IMR-90 (cell line): ENCODE data around the gene KLKB1. TPM values are rescaled to one million over a fixed set of nuclear protein-coding genes. Genes with fewer than 3 reads are reported as not detected.
A peak's percentile ranks its signal among the peaks of the same experiment; 100 is the strongest.

Experiments
- ATAC-seq: fragments of 200-7000 bp; cut with Tn5 transposase; 2 replicates; pipeline ENCODE4 v1.9.1; 2020; ENCODE audit warnings: low read depth, mild to moderate bottlenecking, moderate library complexity
- Bru-seq: library from RNA; stranded (reverse); fragments of 400-500 nt; gene quantifications from one replicate; lab custom pipeline; 2021; lab: Mats Ljungman, UMichigan
- BruChase-seq, 2 experiments: library from RNA; stranded (reverse); fragments of 400-500 nt; gene quantifications; one replicate each; lab custom pipeline; 2021; lab: Mats Ljungman, UMichigan
- BruUV-seq: library from RNA; stranded (reverse); fragments of 400-500 nt; replicated peaks from 2 replicates; lab custom pipeline; 2021; lab: Mats Ljungman, UMichigan
- CTCF ChIA-PET: fragments of 300-600 bp; formaldehyde crosslinking; extraction: SDS; loops from one replicate; lab custom pipeline; 2021; ENCODE audit warnings: antibody characterized with exemption; lab: Yijun Ruan, JAX
- POLR2A ChIA-PET: fragments of 300-600 bp; sonication (Branson Sonifier 250); formaldehyde crosslinking; loops from one replicate; lab custom pipeline; 2022; ENCODE audit warnings: antibody characterized with exemption; ENCODE audit not compliant: unreplicated experiment; lab: Charles Lee
- DNase-seq: peaks from one replicate; pipeline ENCODE4 v3.0.0; 2013
- H2AFZ ChIP-seq: replicated peaks from 2 replicates; pipeline ENCODE3; 2013; ENCODE audit warnings: low read length, mild to moderate bottlenecking; ENCODE audit not compliant: poor library complexity
- H2AK5ac ChIP-seq: 2 replicates; pipeline ENCODE4 v1.6.1; 2013; ENCODE audit warnings: low read depth, low read length, inconsistent platforms
- H2AK9ac ChIP-seq: replicated peaks from 2 replicates; pipeline ENCODE3; 2013; ENCODE audit warnings: mild to moderate bottlenecking, low read depth, low read length, moderate library complexity; ENCODE audit not compliant: poor library complexity
- H2BK120ac ChIP-seq: 2 replicates; pipeline ENCODE4 v1.6.1; 2013; ENCODE audit warnings: low read depth, low read length, inconsistent platforms
- H2BK15ac ChIP-seq: 3 replicates; pipeline ENCODE4 v1.6.1; 2013; ENCODE audit warnings: low read depth, low read length, inconsistent platforms
- H2BK20ac ChIP-seq: 2 replicates; pipeline ENCODE4 v1.6.1; 2013; ENCODE audit warnings: low read depth, mild to moderate bottlenecking, inconsistent platforms, low read length, moderate library complexity
- H2BK5ac ChIP-seq: 2 replicates; pipeline ENCODE4 v1.6.1; 2013; ENCODE audit warnings: mild to moderate bottlenecking, low read depth, low read length, inconsistent platforms; ENCODE audit not compliant: poor library complexity, severe bottlenecking
- H3K14ac ChIP-seq: replicated peaks from 2 replicates; pipeline ENCODE4 v1.6.1; 2013; ENCODE audit warnings: low read depth, low read length, inconsistent platforms
- H3K18ac ChIP-seq: 2 replicates; pipeline ENCODE4 v1.6.1; 2013; ENCODE audit warnings: low read depth, low read length, control low read depth
- H3K23ac ChIP-seq: 2 replicates; pipeline ENCODE4 v1.6.1; 2013; ENCODE audit warnings: low read depth, low read length, inconsistent platforms
- H3K27ac ChIP-seq: 2 replicates; pipeline ENCODE4 v1.5.1; 2013; ENCODE audit warnings: mild to moderate bottlenecking, control low read depth, low read length; ENCODE audit not compliant: insufficient read depth
- H3K27me3 ChIP-seq: 2 replicates; pipeline ENCODE4 v1.6.1; 2013; ENCODE audit warnings: low read length; ENCODE audit not compliant: control insufficient read depth, insufficient read depth
- H3K36me3 ChIP-seq: 2 replicates; pipeline ENCODE4 v1.6.1; 2013; ENCODE audit warnings: low read length, mixed read lengths; ENCODE audit not compliant: control insufficient read depth, insufficient read depth
- H3K4ac ChIP-seq: 2 replicates; pipeline ENCODE4 v1.6.1; 2013; ENCODE audit warnings: low read depth, low read length, inconsistent platforms
- H3K4me1 ChIP-seq: 2 replicates; pipeline ENCODE4 v1.6.1; 2013; ENCODE audit warnings: low read length, mixed read lengths; ENCODE audit not compliant: control insufficient read depth, insufficient read depth
- H3K4me2 ChIP-seq: 2 replicates; pipeline ENCODE4 v1.6.1; 2013; ENCODE audit warnings: low read depth, mild to moderate bottlenecking, control low read depth, low read length, moderate library complexity
- H3K4me3 ChIP-seq: 2 replicates; pipeline ENCODE4 v1.5.1; 2013; ENCODE audit warnings: low read depth, mild to moderate bottlenecking, control low read depth, low read length, moderate library complexity; ENCODE audit not compliant: insufficient read depth
- H3K56ac ChIP-seq: 2 replicates; pipeline ENCODE4 v1.6.1; 2013; ENCODE audit warnings: low read length, inconsistent platforms; ENCODE audit not compliant: insufficient read depth; ENCODE audit errors: extremely low read depth
- H3K79me1 ChIP-seq, 2 experiments: 2 replicates each; pipeline ENCODE4 v1.6.1; 2013; ENCODE audit warnings: low read length in 2 of 2, inconsistent platforms in 1 of 2, low read depth in 1 of 2
- H3K9ac ChIP-seq: 2 replicates; pipeline ENCODE4 v1.6.1; 2013; ENCODE audit warnings: low read depth, low read length, control low read depth
- H3K9me1 ChIP-seq: 2 replicates; pipeline ENCODE4 v1.6.1; 2013; ENCODE audit warnings: low read length, inconsistent platforms; ENCODE audit not compliant: insufficient read depth
- H3K9me3 ChIP-seq: 2 replicates; pipeline ENCODE4 v1.6.1; 2013; ENCODE audit warnings: low read length; ENCODE audit not compliant: control insufficient read depth, insufficient read depth
- H4K20me1 ChIP-seq: 2 replicates; pipeline ENCODE4 v1.6.1; 2013; ENCODE audit warnings: low read length, inconsistent platforms; ENCODE audit not compliant: insufficient read depth
- H4K5ac ChIP-seq: 2 replicates; pipeline ENCODE4 v1.6.1; 2013; ENCODE audit warnings: mild to moderate bottlenecking, low read depth, low read length, control low read depth
- H4K8ac ChIP-seq, 2 experiments: 2 replicates each; pipeline ENCODE4 v1.6.1; 2013; ENCODE audit warnings: low read depth in 2 of 2, low read length in 2 of 2, control low read depth in 1 of 2, inconsistent platforms in 1 of 2
- H4K91ac ChIP-seq: 2 replicates; pipeline ENCODE4 v1.6.1; 2013; ENCODE audit warnings: low read depth, low read length, inconsistent platforms; ENCODE audit not compliant: insufficient read depth
- CHD1 ChIP-seq: IDR thresholded peaks from 2 replicates; pipeline ENCODE4 v1.6.1; 2012; ENCODE audit warnings: low read depth, low read length, improper control_type of control experiment
- ELK1 ChIP-seq: fragments of 150-350 bp; IDR thresholded peaks from 2 replicates; pipeline ENCODE4 v1.6.1; 2016; ENCODE audit warnings: low read depth, mild to moderate bottlenecking, low read length, moderate library complexity, borderline replicate concordance
- FOS ChIP-seq: fragments of 150-350 bp; IDR thresholded peaks from 2 replicates; pipeline ENCODE4 v1.6.1; 2016; ENCODE audit warnings: low read depth, low read length
- MAFK ChIP-seq: IDR thresholded peaks from 2 replicates; pipeline ENCODE4 v1.6.1; 2012; ENCODE audit warnings: low read depth, low read length, improper control_type of control experiment
- MAZ ChIP-seq: IDR thresholded peaks from 2 replicates; pipeline ENCODE4 v1.6.1; 2012; ENCODE audit warnings: low read depth, mild to moderate bottlenecking, low read length, improper control_type of control experiment, moderate library complexity, borderline replicate concordance
- MXI1 ChIP-seq: IDR thresholded peaks from 2 replicates; pipeline ENCODE4 v1.6.1; 2012; ENCODE audit warnings: low read depth, mild to moderate bottlenecking, low read length, moderate library complexity, borderline replicate concordance
- NFE2L2 ChIP-seq: fragments of 150-350 bp; IDR thresholded peaks from 2 replicates; pipeline ENCODE4 v1.6.1; 2016; ENCODE audit warnings: low read depth, mild to moderate bottlenecking, low read length
- RAD21 ChIP-seq: IDR thresholded peaks from 2 replicates; pipeline ENCODE4 v1.6.1; 2012; ENCODE audit warnings: low read length, improper control_type of control experiment
- RCOR1 ChIP-seq: IDR thresholded peaks from 2 replicates; pipeline ENCODE4 v1.6.1; 2012; ENCODE audit warnings: mild to moderate bottlenecking, low read length, improper control_type of control experiment; ENCODE audit not compliant: insufficient replicate concordance
- RFX5 ChIP-seq: IDR thresholded peaks from 2 replicates; pipeline ENCODE4 v1.8.0; 2012; ENCODE audit warnings: low read depth, mild to moderate bottlenecking, low read length, moderate library complexity
- WGBS, 2 experiments: methylation state at CpG; one replicate each; pipeline versions ENCODE4 v1.1.5 to v1.1.7; 2013; ENCODE audit warnings: missing lambda C conversion rate in 2 of 2; ENCODE audit not compliant: insufficient read length in 1 of 2; ENCODE audit errors: extremely low coverage in 2 of 2; 5-methylcytosine and 5-hydroxymethylcytosine counted together
- dilution Hi-C: fragments of 300-500 bp; cut with HindIII; formaldehyde crosslinking; loops from one replicate; pipeline ENCODE4 v1.14.3; 2018; ENCODE audit warnings: low sequenced_read_pairs; ENCODE audit not compliant: unreplicated experiment
- in situ Hi-C: fragments of 300-500 bp; cut with MboI; formaldehyde crosslinking; loops from 3 replicates; pipeline ENCODE4 v1.14.3; 2019; ENCODE audit warnings: low sequenced_read_pairs, inconsistent platforms, mixed read lengths
- intact Hi-C: fragments of 100-400 bp; cut with micrococcal nuclease; formaldehyde crosslinking; loops from 2 replicates; pipeline ENCODE4 v1.10.0; 2022
- long read RNA-seq: library from polyadenylated mRNA; unstranded; transcript quantifications from one replicate; pipeline ENCODE4 v2.0.0, GENCODE V29; 2021; ENCODE audit not compliant: unreplicated experiment
- polyA plus RNA-seq, 3 experiments: library from polyadenylated mRNA; depleted of rRNA; stranded (reverse); fragments of >200 nt; gene quantifications; 2 replicates each; pipeline ENCODE4 v1.2.3, GENCODE V29; 2012; ENCODE audit warnings: low replicate concordance in 1 of 3
- total RNA-seq: library from RNA; depleted of rRNA; stranded (reverse); fragments of >200 nt; gene quantifications from 2 replicates; pipeline ENCODE4 v1.2.3, GENCODE V29; 2012; rRNA removed

Gene KLKB1
- total RNA-seq (under 0.01 TPM in 1 of 2 replicates, not detected in the other), polyA plus RNA-seq (2012; rRNA removed) (0.03 TPM in 1 of 2 replicates, not detected in the other), Bru-seq, nascent RNA (percentile 16 among the genes with signal in this experiment), BruChase-seq, experiment 1, labeled RNA remaining after a 6-hour chase (percentile 31 among the genes with signal in this experiment), BruChase-seq, experiment 2, labeled RNA remaining after a 2-hour chase (percentile 29 among the genes with signal in this experiment)
- not detected in 2 replicates for polyA plus RNA-seq (2012; cell fraction: cytosol; rRNA removed)
- 0.08 TPM in 1 of 2 replicates, not detected in the other for polyA plus RNA-seq (2012; cell fraction: nucleus; rRNA removed; ENCODE audit: low replicate concordance)
- long read RNA-seq, partial matches to known transcripts = 0 of 2 reads
- long read RNA-seq, other reads (novel, unspliced or antisense) = 2 of 2 reads

- Histone ChIP-seq H4K8ac (no peak within 1 kb of the TSS), H4K5ac (no peak within 1 kb of the TSS), H3K36me3 (no peaks in the 10 kb centered on the region), H4K91ac (no peak within 1 kb of the TSS), H3K9ac (no peak within 1 kb of the TSS), H3K4me1 (no peaks in the 10 kb centered on the region), H3K79me1 (no peaks in the 10 kb centered on the region), H2BK5ac (no peak within 1 kb of the TSS), H3K56ac (no peak within 1 kb of the TSS), H2AFZ (no peak within 1 kb of the TSS), H2BK20ac (no peak within 1 kb of the TSS), H2AK9ac (no peak within 1 kb of the TSS), H3K4ac (no peak within 1 kb of the TSS), H2AK5ac (no peak within 1 kb of the TSS), H3K4me3 (no peak within 1 kb of the TSS), H2BK15ac (no peak within 1 kb of the TSS), H3K18ac (no peak within 1 kb of the TSS), H3K9me3 (no peaks in the 10 kb centered on the region), H3K4me2 (no peak within 1 kb of the TSS; the same call in 1 of the 2 replicates), H3K9me1 (no peaks in the 10 kb centered on the region), H3K27ac (no peak within 1 kb of the TSS), H3K27me3 (no peaks in the 10 kb centered on the region), H3K23ac (no peak within 1 kb of the TSS), H2BK120ac (no peak within 1 kb of the TSS), H3K14ac (no peak within 1 kb of the TSS), H4K20me1 (no peaks in the 10 kb centered on the region)
- ChIA-PET CTCF (interaction anchor here (0.7 kb wide), 1 partner anchor 9 kb away, joined by 3 read pairs; no protein-coding TSS in a partner anchor), POLR2A (no interaction called here)
- dilution Hi-C loops = no loop called here
- BruUV-seq = no TSS peak
- intact Hi-C loops = no loop called here
- TF ChIP-seq MAFK (no peak), MXI1 (no peak), RCOR1 (no peak), ELK1 (no peak), FOS (no peak), NFE2L2 (no peak), CHD1 (no peak), MAZ (no peak), RFX5 (no peak), RAD21 (no peak)
- in situ Hi-C loops = no loop called here
- no peak for ATAC-seq
- WGBS, 2 experiments = no CpG with 5 or more reads among the region's 5 CpGs
- no peak for DNase-seq
These were observed at the start of gene KLKB1 for GRCh38 chr4:186227221-186227620. Gene KLKB1 (plus strand): TSS chr4:186227507. CDS start chr4:186228196, 689 bp downstream.
